Epithelial cell of proximal tubule (primary cell): ENCODE results near the gene WBP1L. TPM values are rescaled to one million over a fixed set of nuclear protein-coding genes. Genes with fewer than 3 reads are reported as not detected.
A peak's percentile ranks its signal among the peaks of the same experiment; 100 is the strongest.
"Not testable (repeated sequence)": the region's sequence is repeated elsewhere in the genome, so short reads cannot be mapped to it uniquely, and the experiment has no call there.

Experiments used
- DNase-seq: peaks from one replicate; pipeline ENCODE4 v3.0.0-alpha.2; 2011; ENCODE audit warnings: low read depth
- H3K4me3 ChIP-seq: 2 replicates; pipeline ENCODE4 v1.5.1; 2011; ENCODE audit warnings: low read depth, mild to moderate bottlenecking, low read length
- CTCF ChIP-seq: conservative IDR thresholded peaks from 2 replicates; pipeline ENCODE4 v1.5.1; 2012; ENCODE audit warnings: low read depth, mild to moderate bottlenecking, low read length
- total RNA-seq: library from RNA; depleted of rRNA; stranded (reverse); fragments of >200 nt; gene quantifications from 2 replicates; pipeline ENCODE4 v1.2.3, GENCODE V29; 2015

The WBP1L gene
- total RNA-seq, 1 donor from 2014 or later, result 18.4 TPM

- no peak for TF ChIP-seq CTCF
- DNase-seq, result no peak
- H3K4me3 ChIP-seq, result peak overlapping the region; percentile 91
Observed at GRCh38 chr10:102745157-102745556, 1.4 kb downstream of the WBP1L start.

GRCh38 chr10:102752266-102752930 is 8.7 kb downstream of the WBP1L start:
- no peak overlapping the region for H3K4me3 ChIP-seq
- TF ChIP-seq CTCF, result no peak
- no peak for DNase-seq

- TF ChIP-seq CTCF, result peak; percentile 73
- no peak for DNase-seq
- no peak overlapping the region for H3K4me3 ChIP-seq
Observed at GRCh38 chr10:102752934-102753664, 9.4 kb downstream of the WBP1L start.

GRCh38 chr10:102753718-102754117 is 10.0 kb downstream of the WBP1L start:
- TF ChIP-seq CTCF, result no peak
- DNase-seq, result no peak
- no peak overlapping the region for H3K4me3 ChIP-seq

- DNase-seq, result no peak
- H3K4me3 ChIP-seq, result no peak overlapping the region
- TF ChIP-seq CTCF, result no peak
Observed at GRCh38 chr10:102757323-102757722, 13.6 kb downstream of the WBP1L start.

- no peak for DNase-seq
- no peak for TF ChIP-seq CTCF
- H3K4me3 ChIP-seq, result peak overlapping the region; percentile 21
Observed at GRCh38 chr10:102758240-102758932, 14.6 kb downstream of the WBP1L start.

GRCh38 chr10:102758933-102759262 is 15.2 kb downstream of the WBP1L start:
- H3K4me3 ChIP-seq, result peak overlapping the region; percentile 21
- DNase-seq, result not testable (repeated sequence)
